ENCODE measurements around the gene HRH3.

DNA sequence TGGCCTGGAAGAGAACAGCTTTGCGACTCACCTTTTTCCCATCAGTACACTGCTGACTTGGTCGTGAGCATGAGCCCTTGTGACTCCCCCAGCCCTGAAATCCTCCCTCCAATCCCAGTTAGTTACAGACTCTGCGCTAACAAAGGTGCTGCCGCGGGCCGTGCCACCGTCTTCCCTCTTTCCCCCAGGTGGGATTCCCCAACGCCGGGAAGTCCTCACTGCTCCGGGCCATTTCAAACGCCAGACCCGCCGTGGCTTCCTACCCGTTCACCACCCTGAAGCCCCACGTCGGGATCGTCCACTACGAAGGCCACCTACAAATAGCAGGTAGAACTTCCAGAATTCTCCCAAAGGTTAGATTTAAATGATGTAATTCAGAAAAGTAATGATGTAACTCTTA is 21.1 kb downstream of the HRH3 start:
- TF ChIP-seq, protein P1, sequence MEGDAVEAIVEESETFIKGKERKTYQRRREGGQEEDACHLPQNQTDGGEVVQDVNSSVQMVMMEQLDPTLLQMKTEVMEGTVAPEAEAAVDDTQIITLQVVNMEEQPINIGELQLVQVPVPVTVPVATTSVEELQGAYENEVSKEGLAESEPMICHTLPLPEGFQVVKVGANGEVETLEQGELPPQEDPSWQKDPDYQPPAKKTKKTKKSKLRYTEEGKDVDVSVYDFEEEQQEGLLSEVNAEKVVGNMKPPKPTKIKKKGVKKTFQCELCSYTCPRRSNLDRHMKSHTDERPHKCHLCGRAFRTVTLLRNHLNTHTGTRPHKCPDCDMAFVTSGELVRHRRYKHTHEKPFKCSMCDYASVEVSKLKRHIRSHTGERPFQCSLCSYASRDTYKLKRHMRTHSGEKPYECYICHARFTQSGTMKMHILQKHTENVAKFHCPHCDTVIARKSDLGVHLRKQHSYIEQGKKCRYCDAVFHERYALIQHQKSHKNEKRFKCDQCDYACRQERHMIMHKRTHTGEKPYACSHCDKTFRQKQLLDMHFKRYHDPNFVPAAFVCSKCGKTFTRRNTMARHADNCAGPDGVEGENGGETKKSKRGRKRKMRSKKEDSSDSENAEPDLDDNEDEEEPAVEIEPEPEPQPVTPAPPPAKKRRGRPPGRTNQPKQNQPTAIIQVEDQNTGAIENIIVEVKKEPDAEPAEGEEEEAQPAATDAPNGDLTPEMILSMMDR (IDR thresholded peaks at IDR 0.05; ENCODE audit: low read length), result no peak
- TF ChIP-seq EZH2 (IDR thresholded peaks at IDR 0.05; ENCODE audit: borderline replicate concordance, low read length), result no peak

Measured in OCI-LY1 (cell line).